LNCaP clone FGC (cell line): ENCODE data around the gene XPO6.

Experiments used
- DNase-seq: peaks from one replicate; pipeline ENCODE4 v3.0.0-alpha.2; 2011; ENCODE audit warnings: low read depth
- H3K4me3 ChIP-seq: 2 replicates; pipeline ENCODE4 v1.5.1; 2011; ENCODE audit warnings: mild to moderate bottlenecking, low read depth, low read length, control low read depth
- CTCF ChIP-seq: IDR thresholded peaks from 2 replicates; pipeline ENCODE4 v1.5.1; 2012; ENCODE audit warnings: mild to moderate bottlenecking; ENCODE audit not compliant: control insufficient read depth, insufficient read depth; ENCODE audit errors: extremely low read depth

The XPO6 gene

GRCh38 chr16:28219282-28219681 is 7.5 kb upstream of the XPO6 start:
- TF ChIP-seq CTCF = no peak
- no peak for DNase-seq
- H3K4me3 ChIP-seq = no peak overlapping the region

- no peak for DNase-seq
- no peak overlapping the region for H3K4me3 ChIP-seq
- peak; percentile 57 for TF ChIP-seq CTCF
Observed at GRCh38 chr16:28218109-28218508, 6.3 kb upstream of the XPO6 start.

GRCh38 chr16:28217326-28217725 is 5.6 kb upstream of the XPO6 start:
- DNase-seq = no peak
- no peak overlapping the region for H3K4me3 ChIP-seq
- no peak for TF ChIP-seq CTCF

- no peak for DNase-seq
- no peak overlapping the region for H3K4me3 ChIP-seq
- TF ChIP-seq CTCF = no peak
Observed at GRCh38 chr16:28213396-28213795, 1.6 kb upstream of the XPO6 start.

GRCh38 chr16:28212532-28212873 is 738 bp upstream of the XPO6 start:
- no peak for DNase-seq

GRCh38 chr16:28210979-28211588 is 681 bp downstream of the XPO6 start:
- DNase-seq = no peak
- TF ChIP-seq CTCF = no peak
- H3K4me3 ChIP-seq = peak overlapping the region; percentile 83

More at GRCh38 chr16:28212532-28212873, 738 bp upstream of the XPO6 start:
- no peak for TF ChIP-seq CTCF
- peak overlapping the region; percentile 53 for H3K4me3 ChIP-seq

GRCh38 chr16:28210264-28210663 is 1.5 kb downstream of the XPO6 start:
- no peak for DNase-seq
- peak overlapping the region; percentile 83 for H3K4me3 ChIP-seq
- TF ChIP-seq CTCF = no peak
